Measurements from ENCODE around the gene DGKD.
"Not testable (repeated sequence)": the region's sequence is repeated elsewhere in the genome, so short reads cannot be mapped to it uniquely, and the experiment has no call there.

The DGKD gene

GRCh38 chr2:233385489-233386044 is 31.3 kb downstream of the DGKD start:
- DNase-seq (ENCODE audit: low read depth in 3 of 3), result no peak

- no peak for DNase-seq (ENCODE audit: low read depth in 3 of 3)
Measured at GRCh38 chr2:233386382-233387041, 32.2 kb downstream of the DGKD start.

GRCh38 chr2:233387225-233387624 is 32.9 kb downstream of the DGKD start:
- DNase-seq (ENCODE audit: low read depth in 3 of 3), result no peak

- DNase-seq (ENCODE audit: low read depth in 3 of 3), result no peak
Measured at GRCh38 chr2:233387667-233388528, 33.6 kb downstream of the DGKD start.

GRCh38 chr2:233389601-233390125 is 35.4 kb downstream of the DGKD start:
- no peak for DNase-seq (ENCODE audit: low read depth in 3 of 3)

- DNase-seq (ENCODE audit: low read depth in 3 of 3), result no peak
Measured at GRCh38 chr2:233395687-233396086, 41.4 kb downstream of the DGKD start.

GRCh38 chr2:233396726-233397665 is 42.7 kb downstream of the DGKD start:
- not testable (repeated sequence) for DNase-seq (ENCODE audit: low read depth in 3 of 3)

- no peak for DNase-seq (ENCODE audit: low read depth in 3 of 3)
Measured at GRCh38 chr2:233399306-233400225, 45.3 kb downstream of the DGKD start.

- DNase-seq (ENCODE audit: low read depth in 3 of 3), result no peak
Measured at GRCh38 chr2:233400341-233400740, 46.0 kb downstream of the DGKD start.

GRCh38 chr2:233400961-233401360 is 46.7 kb downstream of the DGKD start:
- DNase-seq (ENCODE audit: low read depth in 3 of 3), result no peak

- no peak for DNase-seq (ENCODE audit: low read depth in 3 of 3)
Measured at GRCh38 chr2:233402346-233402745, 48.1 kb downstream of the DGKD start.

GRCh38 chr2:233402789-233403188 is 48.5 kb downstream of the DGKD start:
- DNase-seq (ENCODE audit: low read depth in 3 of 3), result no peak

- no peak for DNase-seq (ENCODE audit: low read depth in 3 of 3)
Measured at GRCh38 chr2:233404222-233404621, 49.9 kb downstream of the DGKD start.

GRCh38 chr2:233406865-233407264 is 52.6 kb downstream of the DGKD start:
- DNase-seq (ENCODE audit: low read depth in 3 of 3), result no peak

- DNase-seq (ENCODE audit: low read depth in 3 of 3), result no peak
Measured at GRCh38 chr2:233407771-233408181, 53.5 kb downstream of the DGKD start.

GRCh38 chr2:233408366-233409285 is 54.3 kb downstream of the DGKD start:
- no peak for DNase-seq (ENCODE audit: low read depth in 3 of 3)

- no peak for DNase-seq (ENCODE audit: low read depth in 3 of 3)
Measured at GRCh38 chr2:233409286-233409991, 55.1 kb downstream of the DGKD start.

- no peak for DNase-seq (ENCODE audit: low read depth in 3 of 3)
Measured at GRCh38 chr2:233410196-233410760, 56.0 kb downstream of the DGKD start.

Measured in stimulated activated CD4-positive, alpha-beta T cell treated with anti-CD3 and anti-CD28 coated beads, TNF-alpha, amount 100 ng/mL, for 48 hours (primary cell).